ENCODE data around the gene TARBP1. TPM values are rescaled to one million over a fixed set of nuclear protein-coding genes. Genes with fewer than 3 reads are reported as not detected.

TARBP1 gene
- total and polyA plus RNA-seq, 5 donors, result 10.7 to 12.0 (median 11.2) TPM

DNA sequence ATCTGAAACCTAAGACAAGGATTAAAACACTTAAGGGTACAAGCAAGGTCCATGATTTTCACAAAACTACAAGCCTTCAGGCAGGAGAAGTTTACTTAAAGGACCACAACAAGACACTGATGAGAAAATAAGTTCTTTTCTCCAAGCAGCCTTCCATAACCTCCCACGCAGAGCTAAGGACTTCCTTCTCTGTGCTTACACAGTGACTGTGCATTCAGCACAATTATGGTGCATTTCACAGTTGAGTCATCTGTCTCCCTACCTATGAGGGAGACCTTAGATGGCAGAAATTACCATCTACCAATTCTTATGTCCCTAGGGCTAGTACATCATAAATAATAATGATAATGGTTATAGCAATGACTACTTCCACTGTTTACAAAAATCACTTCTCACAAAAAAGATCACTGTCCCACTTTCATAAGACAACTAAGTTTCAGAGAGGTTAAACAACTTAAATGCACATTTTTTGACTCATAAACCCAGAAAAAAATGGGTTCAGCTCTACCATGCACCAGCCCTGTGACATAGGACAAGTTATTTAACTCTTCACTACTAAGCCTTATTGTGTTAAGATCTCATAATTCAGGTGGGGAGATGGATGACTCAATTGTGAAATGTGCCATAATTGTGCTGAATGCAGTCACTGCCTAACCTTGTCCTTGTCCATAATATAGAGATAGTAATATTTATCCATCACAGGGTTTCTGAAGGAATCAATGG lies 45.3 kb downstream of the TARBP1 start:
- 91% methylated on average over 1 of the region's 1 CpG for WGBS
- H3K27ac ChIP-seq (ENCODE audit: low read length), result no peak overlapping the region
- intact Hi-C loops (cut with DNase I), result no loop called here

DNA sequence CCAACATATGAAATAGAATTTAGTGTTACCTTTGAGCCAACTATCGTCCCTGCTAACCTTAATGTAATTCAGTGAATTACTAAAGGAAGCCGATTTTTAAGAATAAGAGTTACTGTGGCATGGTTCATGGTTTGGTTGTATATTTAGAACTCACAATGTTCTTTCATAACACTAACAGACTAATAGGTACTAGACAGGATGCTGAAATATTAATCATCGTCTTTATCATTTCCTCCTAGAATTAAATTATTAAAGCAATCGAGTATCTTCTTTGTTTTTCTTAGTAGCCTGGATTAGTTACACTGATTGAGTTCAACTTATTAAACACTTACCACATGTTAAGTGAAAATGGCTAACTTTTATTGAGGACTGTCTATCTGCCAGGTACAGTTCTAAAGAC lies 47.7 kb downstream of the TARBP1 start:
- DNase-seq (no peak), ATAC-seq (no peak)
- Histone ChIP-seq H3K9me3 (ENCODE audit: control insufficient read depth, low read length) (no peaks in the 10 kb centered on the region), H3K27me3 (ENCODE audit: control insufficient read depth, insufficient read depth) (no peaks in the 10 kb centered on the region), H3K27ac (ENCODE audit: low read length) (no peak overlapping the region), H3K4me1 (ENCODE audit: control insufficient read depth, insufficient read depth, low read length) (no peaks in the 10 kb centered on the region), H3K4me3 (ENCODE audit: low read length) (no peak overlapping the region)
- intact Hi-C loops (cut with DNase I), result no loop called here
- 76% methylated on average over 4 of the region's 4 CpGs for WGBS

More for the DNA sequence above, 45.3 kb downstream of the TARBP1 start:
- DNase-seq (no peak), ATAC-seq (no peak)
- Histone ChIP-seq H3K27me3 (ENCODE audit: control insufficient read depth, insufficient read depth) (no peaks in the 10 kb centered on the region), H3K4me1 (ENCODE audit: control insufficient read depth, insufficient read depth, low read length) (no peaks in the 10 kb centered on the region), H3K4me3 (ENCODE audit: low read length) (no peak overlapping the region), H3K9me3 (ENCODE audit: control insufficient read depth, low read length) (no peaks in the 10 kb centered on the region)

DNA sequence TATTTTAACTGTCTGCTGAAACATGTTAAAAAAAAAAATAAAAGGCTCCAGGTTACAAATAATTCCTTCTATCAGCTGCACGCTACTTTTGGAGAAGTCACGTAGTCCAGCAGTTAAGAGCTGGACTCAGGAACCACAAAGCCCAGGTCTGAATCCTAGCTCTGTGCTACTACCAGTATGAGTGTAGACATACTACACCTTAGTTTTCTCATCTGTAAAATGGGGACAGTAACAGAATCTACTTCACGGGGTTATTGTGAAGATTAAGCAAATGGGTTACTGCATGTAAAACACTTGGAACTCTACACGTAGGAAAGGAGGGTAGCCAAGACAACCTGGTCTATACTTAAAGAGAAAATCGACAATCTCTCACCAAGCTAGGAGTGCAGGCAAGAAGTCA lies 48.3 kb downstream of the TARBP1 start:
- WGBS, result 94% methylated on average over 5 of the region's 5 CpGs
- H3K4me1 ChIP-seq (ENCODE audit: control insufficient read depth, insufficient read depth, low read length), result no peaks in the 10 kb centered on the region
- intact Hi-C loops (cut with DNase I), result no loop called here
- no peaks in the 10 kb centered on the region for H3K9me3 ChIP-seq (ENCODE audit: control insufficient read depth, low read length)
- H3K27me3 ChIP-seq (ENCODE audit: control insufficient read depth, insufficient read depth), result no peaks in the 10 kb centered on the region
- ATAC-seq, result no peak
- no peak overlapping the region for H3K4me3 ChIP-seq (ENCODE audit: low read length)
- DNase-seq, result no peak
- H3K27ac ChIP-seq (ENCODE audit: low read length), result no peak overlapping the region

DNA sequence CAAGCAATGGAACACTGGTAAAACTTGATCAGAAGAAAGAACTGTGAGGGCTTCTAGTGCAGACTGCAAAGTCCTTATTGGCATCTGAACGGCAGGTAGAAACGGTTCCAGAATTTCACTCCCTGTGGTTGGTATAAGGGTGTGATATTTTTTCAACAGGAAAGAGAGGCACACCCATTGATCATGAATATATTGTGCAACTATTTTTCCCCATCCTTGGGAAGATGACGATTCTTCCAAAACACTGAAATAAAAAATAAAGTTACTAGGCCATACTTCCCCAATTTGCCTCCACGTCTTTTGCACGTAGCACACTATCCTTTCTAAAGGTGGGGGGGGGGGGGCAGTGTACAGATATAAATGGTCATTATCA lies 49.6 kb downstream of the TARBP1 start:
- DNase-seq, result no peak
- 78% methylated on average over 5 of the region's 5 CpGs for WGBS
- Histone ChIP-seq H3K4me1 (ENCODE audit: control insufficient read depth, insufficient read depth, low read length) (no peaks in the 10 kb centered on the region), H3K27me3 (ENCODE audit: control insufficient read depth, insufficient read depth) (no peaks in the 10 kb centered on the region), H3K4me3 (ENCODE audit: low read length) (no peak overlapping the region), H3K9me3 (ENCODE audit: control insufficient read depth, low read length) (no peaks in the 10 kb centered on the region), H3K27ac (ENCODE audit: low read length) (no peak overlapping the region)
- intact Hi-C loops (cut with DNase I), result no loop called here
- peak in 1 of 2 donors; percentile 68 for ATAC-seq

DNA sequence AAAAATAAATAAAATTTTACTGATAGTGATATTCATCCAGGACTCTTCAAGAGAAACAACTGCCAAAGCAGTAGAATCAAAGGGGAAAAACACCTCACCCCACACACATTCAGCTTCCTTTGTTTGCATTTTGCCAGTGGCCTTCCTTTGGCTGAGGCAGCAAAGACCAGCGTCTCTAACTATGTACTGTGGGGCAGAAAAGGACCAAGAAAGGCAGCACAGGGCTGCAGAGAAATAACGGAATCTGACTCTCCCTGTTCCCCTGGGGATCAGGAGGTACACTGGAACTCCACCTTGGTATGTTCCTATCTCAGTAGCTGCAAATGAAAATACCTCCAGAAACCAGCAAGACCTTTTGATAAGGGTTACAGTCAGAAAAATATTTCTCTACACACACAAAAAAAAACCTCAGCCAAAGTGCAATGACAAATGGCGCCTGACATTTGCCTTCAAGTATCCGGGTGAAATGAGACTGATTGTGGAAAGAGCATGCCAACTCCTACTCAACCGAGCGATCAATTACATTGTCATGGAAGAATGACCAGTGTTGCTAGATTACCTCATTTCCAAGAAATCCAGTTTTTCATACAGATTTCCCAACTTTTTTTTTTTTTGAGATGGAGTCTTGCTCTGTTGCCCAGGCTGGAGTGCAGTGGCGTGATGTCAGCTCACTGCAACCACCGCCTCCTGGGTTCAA lies 50.9 kb downstream of the TARBP1 start:
- Histone ChIP-seq H3K4me3 (ENCODE audit: low read length) (no peak overlapping the region), H3K27me3 (ENCODE audit: control insufficient read depth, insufficient read depth) (no peaks in the 10 kb centered on the region), H3K9me3 (ENCODE audit: control insufficient read depth, low read length) (no peaks in the 10 kb centered on the region), H3K27ac (ENCODE audit: low read length) (no peak overlapping the region), H3K4me1 (ENCODE audit: control insufficient read depth, insufficient read depth, low read length) (no peaks in the 10 kb centered on the region)
- ATAC-seq, result peak in 1 of 2 donors; percentile 59
- intact Hi-C loops (cut with DNase I), result no loop called here
- 81% methylated on average over 8 of the region's 8 CpGs for WGBS
- no peak for DNase-seq

DNA sequence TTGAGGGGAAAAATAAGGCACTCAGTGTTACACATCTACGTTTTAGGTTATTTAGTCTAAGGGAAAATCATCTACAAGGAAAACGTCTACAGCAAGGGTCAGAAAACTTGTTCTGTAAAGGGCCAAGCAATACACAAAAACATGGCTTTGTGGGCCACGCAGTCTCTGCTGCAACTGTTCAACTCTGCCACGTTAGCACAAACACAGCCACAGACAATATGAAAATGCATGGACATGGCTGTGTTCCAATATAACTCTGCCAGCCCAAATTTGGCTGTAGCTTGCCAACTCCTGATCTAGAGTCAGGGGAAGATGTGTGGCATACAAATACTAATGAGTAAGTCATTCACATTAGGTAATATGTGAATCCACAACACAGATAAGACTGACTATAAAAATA lies 65.0 kb downstream of the TARBP1 start:
- no peak overlapping the region for H3K27ac ChIP-seq (ENCODE audit: low read length)
- no peaks in the 10 kb centered on the region for H3K27me3 ChIP-seq (ENCODE audit: control insufficient read depth, insufficient read depth)
- 85% methylated on average over 4 of the region's 4 CpGs for WGBS
- no peak overlapping the region for H3K4me3 ChIP-seq (ENCODE audit: low read length)
- no peaks in the 10 kb centered on the region for H3K4me1 ChIP-seq (ENCODE audit: control insufficient read depth, insufficient read depth, low read length)
- no peak for ATAC-seq
- intact Hi-C loops (cut with DNase I), result no loop called here
- no peak for DNase-seq
- H3K9me3 ChIP-seq (ENCODE audit: control insufficient read depth, low read length), result no peaks in the 10 kb centered on the region

DNA sequence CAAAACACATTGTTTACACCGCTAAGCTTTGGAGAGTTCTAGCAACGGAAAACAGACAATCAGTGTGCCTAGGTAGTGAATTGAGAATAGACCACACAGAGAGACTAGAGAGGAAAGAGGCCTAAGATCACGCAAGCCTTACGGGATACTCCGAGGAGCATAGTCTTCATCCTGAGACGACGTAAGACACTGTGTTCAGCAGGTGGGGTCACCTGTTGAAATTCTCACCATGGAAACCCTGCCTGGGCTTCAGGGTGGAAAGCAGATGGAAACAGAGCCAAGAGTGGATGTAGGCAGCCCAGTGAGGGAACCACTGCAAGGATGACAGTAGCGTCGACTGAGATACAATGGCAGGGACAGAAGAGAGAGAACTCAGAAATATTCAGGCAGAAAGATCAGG lies 65.5 kb downstream of the TARBP1 start:
- no peak overlapping the region for H3K4me3 ChIP-seq (ENCODE audit: low read length)
- H3K27me3 ChIP-seq (ENCODE audit: control insufficient read depth, insufficient read depth), result no peaks in the 10 kb centered on the region
- no peaks in the 10 kb centered on the region for H3K9me3 ChIP-seq (ENCODE audit: control insufficient read depth, low read length)
- ATAC-seq (no peak), DNase-seq (no peak)
- no peaks in the 10 kb centered on the region for H3K4me1 ChIP-seq (ENCODE audit: control insufficient read depth, insufficient read depth, low read length)
- WGBS, result 97% methylated on average over 9 of the region's 9 CpGs
- intact Hi-C loops (cut with DNase I), result no loop called here
- H3K27ac ChIP-seq (ENCODE audit: low read length), result no peak overlapping the region

DNA sequence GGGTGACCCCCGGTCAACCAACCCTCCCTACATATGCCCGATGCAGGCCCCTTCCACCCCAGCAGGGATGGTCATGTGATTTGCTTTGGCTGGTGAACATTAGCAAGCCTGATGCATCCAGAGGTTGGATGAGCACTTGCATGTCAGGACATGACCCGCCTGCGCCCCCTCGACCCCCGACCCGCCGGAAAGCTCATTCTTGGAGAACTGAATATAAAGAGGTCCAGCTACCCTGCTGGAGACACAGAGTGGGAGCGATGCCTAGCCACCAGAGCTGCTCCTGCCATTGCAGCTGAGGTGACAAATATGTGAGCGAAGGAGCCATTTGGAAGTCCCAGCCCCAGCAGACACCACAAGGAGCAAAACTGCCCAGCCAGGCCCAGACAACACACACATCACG lies 66.1 kb downstream of the TARBP1 start:
- ATAC-seq (no peak), DNase-seq (peak in 1 of 3 donors; percentile 32)
- H3K9me3 ChIP-seq (ENCODE audit: control insufficient read depth, low read length), result no peaks in the 10 kb centered on the region
- intact Hi-C loops (cut with DNase I), result no loop called here
- no peak overlapping the region for H3K4me3 ChIP-seq (ENCODE audit: low read length)
- no peak overlapping the region for H3K27ac ChIP-seq (ENCODE audit: low read length)
- 87% methylated on average over 11 of the region's 11 CpGs for WGBS
- no peaks in the 10 kb centered on the region for H3K4me1 ChIP-seq (ENCODE audit: control insufficient read depth, insufficient read depth, low read length)
- no peaks in the 10 kb centered on the region for H3K27me3 ChIP-seq (ENCODE audit: control insufficient read depth, insufficient read depth)

DNA sequence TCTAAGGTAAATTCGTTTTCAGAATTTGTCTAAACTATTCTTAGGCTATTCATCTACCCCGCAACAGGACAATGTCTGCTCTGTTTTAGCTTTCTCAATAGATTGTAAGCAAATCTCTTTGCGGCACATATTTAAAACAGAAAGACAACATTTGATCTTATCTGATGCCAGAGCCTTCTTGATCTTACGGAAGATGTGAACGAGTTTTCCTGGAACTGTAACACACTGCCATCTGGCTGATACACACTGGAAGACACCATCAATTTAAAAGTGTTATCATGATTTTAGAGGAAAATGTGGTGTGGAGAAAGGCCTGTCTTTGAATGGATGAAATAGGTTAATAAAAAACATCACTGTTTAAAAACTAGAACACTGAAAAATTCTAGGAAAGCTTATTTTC lies 69.7 kb downstream of the TARBP1 start:
- intact Hi-C loops (cut with DNase I), result no loop called here
- WGBS, result 78% methylated on average over 5 of the region's 5 CpGs
- ATAC-seq (no peak), DNase-seq (no peak)
- Histone ChIP-seq H3K4me3 (ENCODE audit: low read length) (no peak overlapping the region), H3K27me3 (ENCODE audit: control insufficient read depth, insufficient read depth) (no peaks in the 10 kb centered on the region), H3K27ac (ENCODE audit: low read length) (no peak overlapping the region), H3K9me3 (ENCODE audit: control insufficient read depth, low read length) (no peaks in the 10 kb centered on the region), H3K4me1 (ENCODE audit: control insufficient read depth, insufficient read depth, low read length) (no peaks in the 10 kb centered on the region)

DNA sequence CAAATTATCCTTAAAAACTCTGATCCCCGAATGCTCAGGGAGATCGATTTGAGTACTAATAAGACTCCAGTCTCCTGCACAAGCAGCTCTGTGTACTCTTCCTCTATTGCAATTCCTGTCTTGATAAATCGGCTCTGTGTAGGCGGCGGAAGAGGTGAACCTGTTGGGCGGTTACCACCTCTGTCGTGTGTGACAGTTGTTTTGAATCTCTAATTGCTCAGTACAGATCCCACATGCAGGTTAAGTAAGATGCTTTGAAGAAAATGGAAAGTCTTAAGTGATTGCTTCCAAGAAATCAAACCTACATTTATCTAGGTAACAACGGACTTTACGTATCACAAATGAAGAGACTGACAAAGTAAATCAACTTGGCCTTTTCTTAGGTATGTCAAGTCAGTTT lies 70.2 kb downstream of the TARBP1 start:
- DNase-seq, result no peak
- Histone ChIP-seq H3K4me3 (ENCODE audit: low read length) (no peak overlapping the region), H3K27me3 (ENCODE audit: control insufficient read depth, insufficient read depth) (no peaks in the 10 kb centered on the region), H3K4me1 (ENCODE audit: control insufficient read depth, insufficient read depth, low read length) (no peaks in the 10 kb centered on the region), H3K9me3 (ENCODE audit: control insufficient read depth, low read length) (no peaks in the 10 kb centered on the region), H3K27ac (ENCODE audit: low read length) (no peak overlapping the region)
- ATAC-seq, result no peak
- intact Hi-C loops (cut with DNase I), result no loop called here
- 93% methylated on average over 9 of the region's 9 CpGs for WGBS

DNA sequence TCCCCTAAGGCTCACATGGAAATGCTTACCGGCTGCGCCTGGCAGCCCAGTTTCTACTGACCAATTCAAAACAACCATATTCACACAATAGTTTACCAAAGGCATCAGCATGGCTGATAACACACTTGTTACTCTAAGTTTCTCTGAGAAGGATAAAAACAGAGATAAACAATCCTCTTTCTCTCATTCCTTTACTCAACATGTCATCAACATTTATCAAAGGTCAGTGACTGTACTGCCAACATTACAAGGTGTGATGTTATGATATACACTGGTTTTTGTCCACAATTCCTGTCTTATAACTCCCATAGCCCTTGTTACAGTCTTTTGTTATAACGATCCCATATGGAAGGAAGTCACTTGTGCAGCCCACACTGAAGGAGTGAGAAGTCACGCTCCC lies 72.1 kb downstream of the TARBP1 start:
- no peak for ATAC-seq
- intact Hi-C loops (cut with DNase I), result no loop called here

More for the DNA sequence above, 72.1 kb downstream of the TARBP1 start:
- H3K4me3 ChIP-seq (ENCODE audit: low read length), result no peak overlapping the region
- 74% methylated on average over 4 of the region's 4 CpGs for WGBS
- H3K9me3 ChIP-seq (ENCODE audit: control insufficient read depth, low read length), result no peaks in the 10 kb centered on the region
- H3K27ac ChIP-seq (ENCODE audit: low read length), result no peak overlapping the region
- H3K27me3 ChIP-seq (ENCODE audit: control insufficient read depth, insufficient read depth), result no peaks in the 10 kb centered on the region
- DNase-seq, result no peak
- no peaks in the 10 kb centered on the region for H3K4me1 ChIP-seq (ENCODE audit: control insufficient read depth, insufficient read depth, low read length)
